ENCODE results near the gene CEP78.
"Not testable (repeated sequence)": the region's sequence is repeated elsewhere in the genome, so short reads cannot be mapped to it uniquely, and the experiment has no call there.

Gene CEP78

GRCh38 chr9:78221425-78221824 is 14.4 kb upstream of the CEP78 start:
- no peak for DNase-seq
- H3K9me3 ChIP-seq, result no peaks in the 10 kb centered on the region
- no peaks in the 10 kb centered on the region for H3K4me1 ChIP-seq
- H3K36me3 ChIP-seq, result no peaks in the 10 kb centered on the region
- no peak for TF ChIP-seq CTCF (IDR thresholded peaks at IDR 0.05; ENCODE audit: low read depth, low read length)
- no peaks in the 10 kb centered on the region for H3K27me3 ChIP-seq
- no peak overlapping the region for H3K4me3 ChIP-seq (ENCODE audit: low read depth, low read length)

GRCh38 chr9:78221841-78222240 is 14.0 kb upstream of the CEP78 start:
- not testable (repeated sequence) for H3K36me3 ChIP-seq; H3K27me3 ChIP-seq; H3K9me3 ChIP-seq; DNase-seq; H3K4me3 ChIP-seq (ENCODE audit: low read depth, low read length); H3K4me1 ChIP-seq

GRCh38 chr9:78230761-78231160 is 5.1 kb upstream of the CEP78 start:
- H3K4me3 ChIP-seq (ENCODE audit: low read depth, low read length), result no peak overlapping the region
- no peaks in the 10 kb centered on the region for H3K4me1 ChIP-seq
- H3K27me3 ChIP-seq, result peaks cover 3% of the 10 kb centered on the region
- no peaks in the 10 kb centered on the region for H3K9me3 ChIP-seq
- no peak for DNase-seq
- TF ChIP-seq CTCF (IDR thresholded peaks at IDR 0.05; ENCODE audit: low read depth, low read length), result no peak
- H3K36me3 ChIP-seq, result no peaks in the 10 kb centered on the region

GRCh38 chr9:78232471-78232870 is 3.4 kb upstream of the CEP78 start:
- DNase-seq; H3K9me3 ChIP-seq; H3K27me3 ChIP-seq; H3K36me3 ChIP-seq; H3K4me1 ChIP-seq; H3K4me3 ChIP-seq (ENCODE audit: low read depth, low read length): not testable (repeated sequence)

- H3K4me3 ChIP-seq (ENCODE audit: low read depth, low read length), result peak overlapping the region; percentile 85
- no peak for DNase-seq
- H3K27me3 ChIP-seq, result peaks cover 3% of the 10 kb centered on the region
- no peaks in the 10 kb centered on the region; the same call in 1 of the 2 replicates for H3K36me3 ChIP-seq
- no peak for TF ChIP-seq CTCF (IDR thresholded peaks at IDR 0.05; ENCODE audit: low read depth, low read length)
- H3K9me3 ChIP-seq, result no peaks in the 10 kb centered on the region
- no peaks in the 10 kb centered on the region for H3K4me1 ChIP-seq
Observed at GRCh38 chr9:78234810-78235209, 1.1 kb upstream of the CEP78 start.

- TF ChIP-seq CTCF (IDR thresholded peaks at IDR 0.05; ENCODE audit: low read depth, low read length), result no peak
Observed at GRCh38 chr9:78235256-78235761, 566 bp upstream of the CEP78 start.

GRCh38 chr9:78236551-78236910 is 656 bp downstream of the CEP78 start:
- no peaks in the 10 kb centered on the region for H3K9me3 ChIP-seq
- H3K4me3 ChIP-seq (ENCODE audit: low read depth, low read length), result peak overlapping the region; percentile 85
- peaks cover 3% of the 10 kb centered on the region; the same call in 1 of the 2 replicates for H3K27me3 ChIP-seq
- no peak for DNase-seq
- H3K36me3 ChIP-seq, result peaks cover 11% of the 10 kb centered on the region
- TF ChIP-seq CTCF (IDR thresholded peaks at IDR 0.05; ENCODE audit: low read depth, low read length), result no peak
- no peaks in the 10 kb centered on the region for H3K4me1 ChIP-seq

More at GRCh38 chr9:78235256-78235761, 566 bp upstream of the CEP78 start:
- Histone ChIP-seq H3K27me3 (peaks cover 3% of the 10 kb centered on the region), H3K9me3 (no peaks in the 10 kb centered on the region), H3K4me3 (ENCODE audit: low read depth, low read length) (peak overlapping the region; percentile 85), H3K36me3 (peaks cover 4% of the 10 kb centered on the region), H3K4me1 (no peaks in the 10 kb centered on the region)
- DNase-seq, result no peak
